ENCODE results near the gene SLC12A8.

The SLC12A8 gene

DNA sequence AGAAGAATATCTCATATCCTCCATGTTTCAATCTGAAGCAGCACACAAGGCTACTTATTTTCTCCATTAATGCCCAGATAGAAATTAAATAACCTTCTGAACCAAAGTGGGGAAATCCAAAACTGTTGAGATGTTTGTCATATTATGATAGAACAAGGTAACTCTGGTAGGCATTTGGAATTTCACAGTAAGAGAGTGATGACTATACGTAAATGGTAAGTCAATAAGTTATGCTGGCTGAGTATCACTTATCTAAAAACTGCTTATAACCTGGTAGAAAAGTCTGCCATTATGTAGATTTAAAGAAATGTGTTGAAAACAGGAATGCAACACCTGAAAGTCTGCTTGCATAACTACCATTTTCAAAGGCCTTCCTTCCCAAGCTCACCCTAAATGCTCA, 17.2 kb upstream of the SLC12A8 start:
- Histone ChIP-seq H4K91ac (ENCODE audit: low read depth, low read length, poor library complexity) (no peak overlapping the region), H3K4ac (ENCODE audit: low read length) (no peak overlapping the region), H3K79me1 (ENCODE audit: low read depth, low read length) (no peaks in the 10 kb centered on the region), H2BK5ac (ENCODE audit: low read length) (no peak overlapping the region), H3K14ac (ENCODE audit: low read length) (no peak overlapping the region), H2AK5ac (ENCODE audit: low read depth, low read length) (no peak overlapping the region), H4K8ac (ENCODE audit: low read depth, low read length) (no peak overlapping the region), H3K18ac (ENCODE audit: low read length) (no peak overlapping the region), H2BK15ac (ENCODE audit: low read length) (no peak overlapping the region), H2BK12ac (ENCODE audit: low read length) (no peak overlapping the region), H3K36me3 (replicated peaks in 1 of 2; ENCODE audit: control insufficient read depth in 2 of 2, insufficient read depth in 2 of 2, low read length in 2 of 2) (peaks cover 11 to 46% of the 10 kb centered on the region in 2 donors), H3K4me1 (ENCODE audit: control insufficient read depth in 2 of 2, insufficient read depth in 1 of 2, low read depth in 1 of 2, low read length in 2 of 2) (peaks cover 0 to 2% of the 10 kb centered on the region in 2 donors), H3K27me3 (ENCODE audit: control insufficient read depth in 3 of 3, insufficient read depth in 3 of 3, low read depth in 1 of 3, low read length in 3 of 3) (no peaks in the 10 kb centered on the region), H3K9me3 (replicated peaks in 1 of 2; ENCODE audit: control insufficient read depth in 2 of 2, insufficient read depth in 1 of 2, low read depth in 1 of 2, low read length in 2 of 2) (peaks cover 0 to 10% of the 10 kb centered on the region in 2 donors), H3K4me2 (ENCODE audit: insufficient read depth, low read length, poor library complexity, severe bottlenecking) (no peak overlapping the region), H3K27ac (replicated peaks; ENCODE audit: low read length) (no peak overlapping the region), H3K9ac (ENCODE audit: low read depth, low read length, poor library complexity) (no peak overlapping the region), H2BK120ac (ENCODE audit: low read depth, low read length) (no peak overlapping the region), H2AFZ (ENCODE audit: low read length) (no peak overlapping the region), H3K4me3 (ENCODE audit: low read length in 2 of 2) (no peak overlapping the region), H3K23ac (ENCODE audit: low read depth, low read length, poor library complexity) (no peak overlapping the region)
- DNase-seq (ENCODE audit: low spot score): no peak
- no CpG with 5 or more reads among the region's 1 CpG for WGBS, 2 donors (ENCODE audit: extremely low coverage in 2 of 2, insufficient read length in 2 of 2, insufficient replicate concordance in 1 of 2)

DNA sequence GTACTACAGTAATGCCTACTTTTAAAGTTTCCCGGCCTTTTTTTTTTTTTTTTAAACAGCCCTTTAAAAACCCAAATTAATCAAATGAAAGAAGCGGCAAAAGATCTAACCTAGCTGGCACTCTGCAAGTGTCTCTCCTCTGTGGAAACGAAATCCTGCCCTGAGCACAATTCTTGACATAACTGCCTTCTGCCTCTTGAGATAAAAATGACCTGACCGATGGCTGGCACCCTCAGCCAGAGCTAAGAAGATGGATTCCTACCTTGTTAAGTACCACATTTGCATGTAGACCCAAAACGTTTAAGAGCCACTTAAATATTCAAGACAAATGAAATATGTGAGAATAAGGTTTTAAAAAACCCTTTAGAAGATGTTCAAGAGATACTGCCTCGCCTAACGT, 16.6 kb upstream of the SLC12A8 start:
- Histone ChIP-seq H3K36me3 (replicated peaks in 1 of 2; ENCODE audit: control insufficient read depth in 2 of 2, insufficient read depth in 2 of 2, low read length in 2 of 2) (peaks cover 11 to 42% of the 10 kb centered on the region in 2 donors), H3K27ac (replicated peaks; ENCODE audit: low read length) (no peak overlapping the region), H4K8ac (ENCODE audit: low read depth, low read length) (no peak overlapping the region), H3K79me1 (ENCODE audit: low read depth, low read length) (no peaks in the 10 kb centered on the region), H3K4me2 (ENCODE audit: insufficient read depth, low read length, poor library complexity, severe bottlenecking) (no peak overlapping the region), H2AFZ (ENCODE audit: low read length) (no peak overlapping the region), H3K18ac (ENCODE audit: low read length) (no peak overlapping the region), H2BK5ac (ENCODE audit: low read length) (no peak overlapping the region), H3K4ac (ENCODE audit: low read length) (no peak overlapping the region), H2BK15ac (ENCODE audit: low read length) (no peak overlapping the region), H4K91ac (ENCODE audit: low read depth, low read length, poor library complexity) (no peak overlapping the region), H3K9me3 (replicated peaks in 1 of 2; ENCODE audit: control insufficient read depth in 2 of 2, insufficient read depth in 1 of 2, low read depth in 1 of 2, low read length in 2 of 2) (peaks cover 0 to 7% of the 10 kb centered on the region in 2 donors), H3K14ac (ENCODE audit: low read length) (no peak overlapping the region), H3K23ac (ENCODE audit: low read depth, low read length, poor library complexity) (no peak overlapping the region), H2BK12ac (ENCODE audit: low read length) (no peak overlapping the region), H3K27me3 (ENCODE audit: control insufficient read depth in 3 of 3, insufficient read depth in 3 of 3, low read depth in 1 of 3, low read length in 3 of 3) (no peaks in the 10 kb centered on the region), H2AK5ac (ENCODE audit: low read depth, low read length) (no peak overlapping the region), H2BK120ac (ENCODE audit: low read depth, low read length) (no peak overlapping the region), H3K9ac (ENCODE audit: low read depth, low read length, poor library complexity) (no peak overlapping the region), H3K4me1 (ENCODE audit: control insufficient read depth in 2 of 2, insufficient read depth in 1 of 2, low read depth in 1 of 2, low read length in 2 of 2) (peaks cover 0 to 2% of the 10 kb centered on the region in 2 donors), H3K4me3 (ENCODE audit: low read length in 2 of 2) (no peak overlapping the region)
- no peak for DNase-seq (ENCODE audit: low spot score)
- WGBS, 2 donors (ENCODE audit: extremely low coverage in 2 of 2, insufficient read length in 2 of 2, insufficient replicate concordance in 1 of 2): no CpG with 5 or more reads among the region's 7 CpGs

DNA sequence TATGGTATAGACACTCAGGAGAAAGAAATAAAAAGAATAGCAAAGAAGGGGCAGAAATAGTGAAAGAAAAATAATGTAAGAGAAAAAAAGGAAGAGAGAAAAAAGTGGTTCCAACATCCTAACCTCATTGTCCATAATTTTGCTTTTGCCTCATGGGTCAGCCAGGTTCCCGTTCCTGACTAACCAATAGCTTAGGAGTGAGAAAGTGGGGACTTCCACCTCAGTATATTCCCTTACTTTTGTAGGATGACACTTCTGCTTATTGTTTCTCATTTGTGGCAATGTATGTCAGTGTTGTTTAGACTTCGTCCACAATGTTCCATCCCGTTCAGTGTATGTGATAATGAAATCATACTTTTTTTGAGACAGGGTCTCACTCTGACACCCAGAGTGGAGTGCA, 9.3 kb upstream of the SLC12A8 start:
- Histone ChIP-seq H2BK15ac (ENCODE audit: low read length) (no peak overlapping the region), H3K23ac (ENCODE audit: low read depth, low read length, poor library complexity) (no peak overlapping the region), H3K27me3 (ENCODE audit: control insufficient read depth in 3 of 3, insufficient read depth in 3 of 3, low read depth in 1 of 3, low read length in 3 of 3) (no peaks in the 10 kb centered on the region), H2AFZ (ENCODE audit: low read length) (no peak overlapping the region), H2BK5ac (ENCODE audit: low read length) (no peak overlapping the region), H3K18ac (ENCODE audit: low read length) (no peak overlapping the region), H3K27ac (replicated peaks; ENCODE audit: low read length) (no peak overlapping the region), H3K14ac (ENCODE audit: low read length) (no peak overlapping the region), H2BK120ac (ENCODE audit: low read depth, low read length) (no peak overlapping the region), H3K4me1 (ENCODE audit: control insufficient read depth in 2 of 2, insufficient read depth in 1 of 2, low read depth in 1 of 2, low read length in 2 of 2) (peaks cover 0 to 2% of the 10 kb centered on the region in 2 donors), H3K79me1 (ENCODE audit: low read depth, low read length) (no peaks in the 10 kb centered on the region), H4K91ac (ENCODE audit: low read depth, low read length, poor library complexity) (no peak overlapping the region), H3K36me3 (replicated peaks in 1 of 2; ENCODE audit: control insufficient read depth in 2 of 2, insufficient read depth in 2 of 2, low read length in 2 of 2) (no peaks in the 10 kb centered on the region), H4K8ac (ENCODE audit: low read depth, low read length) (no peak overlapping the region), H3K4me2 (ENCODE audit: insufficient read depth, low read length, poor library complexity, severe bottlenecking) (no peak overlapping the region), H3K4me3 (ENCODE audit: low read length in 2 of 2) (no peak overlapping the region), H3K9me3 (replicated peaks in 1 of 2; ENCODE audit: control insufficient read depth in 2 of 2, insufficient read depth in 1 of 2, low read depth in 1 of 2, low read length in 2 of 2) (no peaks in the 10 kb centered on the region), H3K9ac (ENCODE audit: low read depth, low read length, poor library complexity) (no peak overlapping the region), H2AK5ac (ENCODE audit: low read depth, low read length) (no peak overlapping the region), H3K4ac (ENCODE audit: low read length) (no peak overlapping the region), H2BK12ac (ENCODE audit: low read length) (no peak overlapping the region)
- no CpG with 5 or more reads among the region's 3 CpGs for WGBS, 2 donors (ENCODE audit: extremely low coverage in 2 of 2, insufficient read length in 2 of 2, insufficient replicate concordance in 1 of 2)
- DNase-seq (ENCODE audit: low spot score): no peak

DNA sequence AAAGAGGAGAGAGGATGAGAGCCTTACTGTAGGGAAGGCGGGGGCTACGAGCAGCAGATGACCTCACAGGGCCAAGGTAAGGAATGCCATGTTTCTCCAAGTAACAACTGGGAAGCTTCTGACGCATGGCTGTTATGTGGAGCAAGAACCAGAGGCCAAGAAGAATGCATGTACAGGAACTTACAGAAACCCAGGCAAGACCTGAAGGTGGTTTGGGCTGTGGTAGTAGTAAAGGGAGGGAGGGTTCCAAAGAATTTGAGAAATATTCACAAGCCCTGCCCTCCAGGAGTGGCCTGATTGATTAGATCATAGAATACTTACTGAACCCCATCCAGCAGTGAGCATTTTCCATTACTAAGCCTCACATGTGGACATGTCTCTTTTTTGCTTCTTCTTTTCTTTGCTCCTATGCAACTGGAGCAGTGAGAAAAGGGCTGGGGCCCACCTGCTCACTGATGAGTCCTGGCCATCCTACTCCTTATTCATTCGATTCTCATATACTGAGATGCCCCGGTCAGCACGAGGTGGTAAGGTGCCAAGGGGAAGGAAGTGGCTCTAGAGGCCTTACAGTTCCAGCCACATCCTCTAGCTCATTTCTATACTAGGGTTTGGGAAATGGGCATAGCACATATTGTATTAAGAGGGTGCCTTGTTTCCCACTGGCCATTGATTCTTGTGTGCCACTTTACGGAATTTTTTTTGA, 8.3 kb upstream of the SLC12A8 start:
- no peak overlapping the region for H3K9ac ChIP-seq (ENCODE audit: low read depth, low read length, poor library complexity)
- H3K79me1 ChIP-seq (ENCODE audit: low read depth, low read length): no peaks in the 10 kb centered on the region
- H3K27ac ChIP-seq (replicated peaks; ENCODE audit: low read length): no peak overlapping the region
- no peak overlapping the region for H2AFZ ChIP-seq (ENCODE audit: low read length)
- no peak overlapping the region for H3K4ac ChIP-seq (ENCODE audit: low read length)
- H3K14ac ChIP-seq (ENCODE audit: low read length): no peak overlapping the region
- peak overlapping the region; percentile 9 for H3K18ac ChIP-seq (ENCODE audit: low read length)
- H3K4me3 ChIP-seq (ENCODE audit: low read length in 2 of 2): no peak overlapping the region
- H3K36me3 ChIP-seq (replicated peaks in 1 of 2; ENCODE audit: control insufficient read depth in 2 of 2, insufficient read depth in 2 of 2, low read length in 2 of 2): no peaks in the 10 kb centered on the region
- no peak overlapping the region for H2BK15ac ChIP-seq (ENCODE audit: low read length)
- H2BK5ac ChIP-seq (ENCODE audit: low read length): no peak overlapping the region
- no peaks in the 10 kb centered on the region for H3K9me3 ChIP-seq (replicated peaks in 1 of 2; ENCODE audit: control insufficient read depth in 2 of 2, insufficient read depth in 1 of 2, low read depth in 1 of 2, low read length in 2 of 2)
- H4K8ac ChIP-seq (ENCODE audit: low read depth, low read length): no peak overlapping the region
- no peak overlapping the region for H3K23ac ChIP-seq (ENCODE audit: low read depth, low read length, poor library complexity)
- DNase-seq (ENCODE audit: low spot score): no peak
- no peak overlapping the region for H3K4me2 ChIP-seq (ENCODE audit: insufficient read depth, low read length, poor library complexity, severe bottlenecking)
- no CpG with 5 or more reads among the region's 7 CpGs for WGBS, 2 donors (ENCODE audit: extremely low coverage in 2 of 2, insufficient read length in 2 of 2, insufficient replicate concordance in 1 of 2)
- H3K4me1 ChIP-seq (ENCODE audit: control insufficient read depth in 2 of 2, insufficient read depth in 1 of 2, low read depth in 1 of 2, low read length in 2 of 2): peaks cover 0 to 2% of the 10 kb centered on the region in 2 donors
- H4K91ac ChIP-seq (ENCODE audit: low read depth, low read length, poor library complexity): no peak overlapping the region
- H2BK12ac ChIP-seq (ENCODE audit: low read length): no peak overlapping the region
- no peak overlapping the region for H2BK120ac ChIP-seq (ENCODE audit: low read depth, low read length)
- no peak overlapping the region for H2AK5ac ChIP-seq (ENCODE audit: low read depth, low read length)
- no peaks in the 10 kb centered on the region for H3K27me3 ChIP-seq (ENCODE audit: control insufficient read depth in 3 of 3, insufficient read depth in 3 of 3, low read depth in 1 of 3, low read length in 3 of 3)

All from neuronal stem cell (in vitro differentiated cells).